DOHH2 (cell line): ENCODE results near the gene DENND1A.

Source experiments
- H3F3A ChIP-seq: fragments of 200-600 bp; sonication (generic), shearing (Covaris generic); 2 replicates; pipeline ENCODE4 v1.6.0; 2016; ENCODE audit warnings: antibody characterized with exemption, mild to moderate bottlenecking; ENCODE audit not compliant: control insufficient read depth, insufficient read depth
- H3K27ac ChIP-seq: fragments of 200-600 bp; sonication (generic); 2 replicates; pipeline ENCODE4 v1.5.1; 2014; ENCODE audit warnings: low read depth, mild to moderate bottlenecking, low read length, moderate library complexity
- H3K27me3 ChIP-seq: fragments of 200-600 bp; sonication (generic); 2 replicates; pipeline ENCODE4 v1.6.1; 2014; ENCODE audit warnings: mild to moderate bottlenecking, low read length, mixed read lengths; ENCODE audit not compliant: control insufficient read depth
- H3K36me3 ChIP-seq: fragments of 200-600 bp; sonication (generic); 2 replicates; pipeline ENCODE4 v1.6.1; 2014; ENCODE audit warnings: mild to moderate bottlenecking, low read length, moderate library complexity, mixed read lengths; ENCODE audit not compliant: control insufficient read depth
- H3K4me1 ChIP-seq: fragments of 200-600 bp; sonication (generic); 2 replicates; pipeline ENCODE4 v1.6.1; 2014; ENCODE audit warnings: mild to moderate bottlenecking, low read length, mixed read lengths; ENCODE audit not compliant: control insufficient read depth
- H3K4me2 ChIP-seq: fragments of 200-600 bp; sonication (generic); 2 replicates; pipeline ENCODE4 v1.6.0; 2014; ENCODE audit warnings: mild to moderate bottlenecking, low read length, moderate library complexity
- H3K4me3 ChIP-seq: fragments of 200-600 bp; sonication (generic); 2 replicates; pipeline ENCODE4 v1.5.1; 2014; ENCODE audit warnings: mild to moderate bottlenecking, low read length, mixed read lengths
- H3K79me2 ChIP-seq: fragments of 200-600 bp; sonication (generic); 2 replicates; pipeline ENCODE4 v1.6.1; 2014; ENCODE audit warnings: mild to moderate bottlenecking, low read length, mixed read lengths; ENCODE audit not compliant: control insufficient read depth
- H3K9me2 ChIP-seq: fragments of 200-600 bp; sonication (generic); replicated peaks from 2 replicates; pipeline ENCODE4 v1.6.1; 2014; ENCODE audit warnings: mild to moderate bottlenecking, low read length, mixed read lengths; ENCODE audit not compliant: control insufficient read depth
- H3K9me3 ChIP-seq: fragments of 200-600 bp; sonication (generic); 2 replicates; pipeline ENCODE4 v1.6.1; 2014; ENCODE audit warnings: antibody characterized with exemption, low read length, mixed read lengths; ENCODE audit not compliant: control insufficient read depth, insufficient read depth
- H4K20me1 ChIP-seq: fragments of 200-600 bp; sonication (generic); 2 replicates; pipeline ENCODE4 v1.6.0; 2014; ENCODE audit warnings: low read depth, mild to moderate bottlenecking, antibody characterized with exemption, low read length, moderate library complexity; ENCODE audit not compliant: control insufficient read depth, insufficient read depth
- EZH2phosphoT487 ChIP-seq: fragments of 200-600 bp; sonication (generic); IDR thresholded peaks from 2 replicates; pipeline ENCODE4 v1.6.1; 2017; ENCODE audit warnings: borderline replicate concordance, mild to moderate bottlenecking, antibody characterized with exemption, low read length, moderate library complexity, mixed read lengths
- TF ChIP-seq, protein P1 (sequence below): fragments of 200-600 bp; sonication (generic); IDR thresholded peaks from one replicate; pipeline ENCODE4 v1.5.1; 2014; ENCODE audit warnings: antibody characterized with exemption, mild to moderate bottlenecking, low read depth, low read length; ENCODE audit not compliant: poor library complexity, severe bottlenecking

Gene DENND1A

DNA sequence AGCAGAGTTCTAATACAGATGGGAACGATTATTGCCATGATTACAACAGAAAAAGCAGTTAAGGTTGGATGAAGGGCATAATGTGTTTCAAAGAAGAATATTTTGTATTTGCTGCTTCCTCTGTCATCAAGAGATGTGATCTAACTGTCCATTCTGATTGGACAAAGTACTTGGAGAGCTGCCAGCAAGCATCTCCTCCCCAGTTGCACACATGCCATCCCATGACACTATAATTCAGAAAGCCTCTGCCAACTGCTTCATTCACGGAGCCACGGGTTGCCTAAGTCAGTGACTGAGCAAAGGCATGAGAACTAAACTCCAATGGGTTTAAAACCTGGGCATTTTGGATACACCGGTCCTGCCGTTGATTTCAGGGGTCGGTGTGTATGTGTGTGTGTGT, 320.1 kb downstream of the DENND1A start:
- no peaks in the 10 kb centered on the region for H3K9me3 ChIP-seq
- no peaks in the 10 kb centered on the region for H3K27me3 ChIP-seq
- H3K4me1 ChIP-seq: peaks cover 17% of the 10 kb centered on the region
- H3K4me2 ChIP-seq: no peak overlapping the region
- no peak overlapping the region for H3K4me3 ChIP-seq
- H4K20me1 ChIP-seq: no peaks in the 10 kb centered on the region
- no peak overlapping the region for H3K27ac ChIP-seq
- TF ChIP-seq EZH2phosphoT487: no peak
- TF ChIP-seq, protein P1, sequence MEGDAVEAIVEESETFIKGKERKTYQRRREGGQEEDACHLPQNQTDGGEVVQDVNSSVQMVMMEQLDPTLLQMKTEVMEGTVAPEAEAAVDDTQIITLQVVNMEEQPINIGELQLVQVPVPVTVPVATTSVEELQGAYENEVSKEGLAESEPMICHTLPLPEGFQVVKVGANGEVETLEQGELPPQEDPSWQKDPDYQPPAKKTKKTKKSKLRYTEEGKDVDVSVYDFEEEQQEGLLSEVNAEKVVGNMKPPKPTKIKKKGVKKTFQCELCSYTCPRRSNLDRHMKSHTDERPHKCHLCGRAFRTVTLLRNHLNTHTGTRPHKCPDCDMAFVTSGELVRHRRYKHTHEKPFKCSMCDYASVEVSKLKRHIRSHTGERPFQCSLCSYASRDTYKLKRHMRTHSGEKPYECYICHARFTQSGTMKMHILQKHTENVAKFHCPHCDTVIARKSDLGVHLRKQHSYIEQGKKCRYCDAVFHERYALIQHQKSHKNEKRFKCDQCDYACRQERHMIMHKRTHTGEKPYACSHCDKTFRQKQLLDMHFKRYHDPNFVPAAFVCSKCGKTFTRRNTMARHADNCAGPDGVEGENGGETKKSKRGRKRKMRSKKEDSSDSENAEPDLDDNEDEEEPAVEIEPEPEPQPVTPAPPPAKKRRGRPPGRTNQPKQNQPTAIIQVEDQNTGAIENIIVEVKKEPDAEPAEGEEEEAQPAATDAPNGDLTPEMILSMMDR: no peak
- H3K36me3 ChIP-seq: no peaks in the 10 kb centered on the region
- no peaks in the 10 kb centered on the region for H3F3A ChIP-seq
- no peaks in the 10 kb centered on the region for H3K79me2 ChIP-seq
- no peaks in the 10 kb centered on the region for H3K9me2 ChIP-seq

- peak overlapping the region; percentile 63 for H3K27ac ChIP-seq
- TF ChIP-seq, protein P1: no peak
- no peaks in the 10 kb centered on the region for H3K9me2 ChIP-seq
- peak overlapping the region; percentile 56 for H3K4me2 ChIP-seq
- no peaks in the 10 kb centered on the region for H3K79me2 ChIP-seq
- H3K9me3 ChIP-seq: no peaks in the 10 kb centered on the region
- peaks cover 17% of the 10 kb centered on the region for H3K4me1 ChIP-seq
- no peaks in the 10 kb centered on the region for H3K36me3 ChIP-seq
- no peaks in the 10 kb centered on the region for H4K20me1 ChIP-seq
- no peaks in the 10 kb centered on the region for H3F3A ChIP-seq
- peak overlapping the region; percentile 32 for H3K4me3 ChIP-seq
- no peaks in the 10 kb centered on the region for H3K27me3 ChIP-seq
Measured at GRCh38 chr9:123608104-123608503, 321.8 kb downstream of the DENND1A start.

DNA sequence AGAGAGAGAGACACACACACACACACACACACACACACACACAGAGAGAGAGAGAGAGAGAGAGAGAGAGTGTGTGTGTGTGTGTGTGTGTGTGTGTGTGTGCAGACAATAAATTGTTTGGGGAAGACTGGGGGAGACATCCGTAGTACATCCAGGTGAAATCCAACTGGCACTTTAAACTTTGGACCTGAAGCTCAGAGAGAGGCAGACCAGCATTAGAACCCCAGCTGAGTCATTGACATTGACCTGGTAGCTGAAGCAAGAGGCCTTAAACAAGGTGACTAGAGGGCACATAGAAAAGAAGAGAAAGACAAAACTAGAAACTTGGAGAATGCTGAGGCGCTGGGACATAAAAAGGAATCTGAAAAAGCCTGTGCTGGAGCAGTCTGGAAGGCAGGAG, 322.4 kb downstream of the DENND1A start:
- Histone ChIP-seq H3K27me3 (no peaks in the 10 kb centered on the region), H3K4me2 (peak overlapping the region; percentile 56), H3K4me1 (peaks cover 17% of the 10 kb centered on the region), H3K36me3 (no peaks in the 10 kb centered on the region), H3K4me3 (peak overlapping the region; percentile 32), H3K9me2 (no peaks in the 10 kb centered on the region), H3K27ac (peak overlapping the region; percentile 63), H3F3A (no peaks in the 10 kb centered on the region), H3K9me3 (no peaks in the 10 kb centered on the region), H3K79me2 (no peaks in the 10 kb centered on the region), H4K20me1 (no peaks in the 10 kb centered on the region)
- TF ChIP-seq, protein P1: no peak
- no peak for TF ChIP-seq EZH2phosphoT487

- H4K20me1 ChIP-seq: no peaks in the 10 kb centered on the region
- H3K4me1 ChIP-seq: peaks cover 17% of the 10 kb centered on the region
- no peaks in the 10 kb centered on the region for H3K9me2 ChIP-seq
- TF ChIP-seq, protein P1: no peak
- TF ChIP-seq EZH2phosphoT487: no peak
- H3K4me3 ChIP-seq: no peak overlapping the region
- H3K9me3 ChIP-seq: no peaks in the 10 kb centered on the region
- no peaks in the 10 kb centered on the region for H3K79me2 ChIP-seq
- no peaks in the 10 kb centered on the region for H3K36me3 ChIP-seq
- H3F3A ChIP-seq: no peaks in the 10 kb centered on the region
- no peak overlapping the region for H3K27ac ChIP-seq
- no peaks in the 10 kb centered on the region for H3K27me3 ChIP-seq
- no peak overlapping the region for H3K4me2 ChIP-seq
Measured at GRCh38 chr9:123606141-123606540, 323.8 kb downstream of the DENND1A start.
